ENCODE results near the gene CLASRP. TPM values are rescaled to one million over a fixed set of nuclear protein-coding genes. Genes with fewer than 3 reads are reported as not detected.

CLASRP gene
- total and polyA plus RNA-seq, 5 donors from 2014 or later: 3.9 to 189 (median 4.8) TPM

DNA sequence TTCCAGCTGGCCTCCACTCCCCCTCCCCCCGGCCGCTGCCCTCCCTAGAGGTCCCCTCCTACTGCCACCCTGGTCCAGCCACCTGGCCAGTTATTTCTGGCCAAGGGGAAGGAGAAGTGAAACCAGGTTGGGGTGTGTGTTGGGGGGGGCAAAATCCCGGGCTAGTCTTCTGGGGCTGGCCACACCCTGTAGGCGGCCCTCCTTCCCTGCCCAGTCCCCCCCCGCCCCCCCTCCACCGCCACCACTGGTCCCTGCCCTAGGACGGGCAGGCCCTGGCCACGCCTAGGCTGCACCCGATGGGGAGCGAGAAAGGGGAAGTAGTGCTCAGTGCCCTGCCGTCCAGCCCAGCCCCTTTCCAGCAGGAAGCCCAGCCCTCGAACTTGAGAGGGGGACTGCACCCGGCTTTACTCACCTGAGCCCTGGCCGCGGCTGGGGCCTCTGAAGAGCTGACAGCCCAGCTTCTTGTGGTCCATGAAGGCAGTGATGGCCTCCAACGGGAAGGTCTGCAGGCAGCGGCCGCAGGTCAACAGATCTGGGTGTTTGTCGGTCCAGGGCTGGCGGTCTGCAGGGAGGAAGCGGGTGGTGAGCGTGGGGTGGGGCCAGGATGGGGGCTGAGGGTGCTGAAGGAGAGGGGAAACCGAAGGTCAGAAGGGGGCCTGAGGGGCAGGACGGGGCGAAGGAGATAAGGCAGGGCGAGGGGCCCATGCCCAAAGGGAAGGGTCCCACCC, 36.6 kb downstream of the CLASRP start:
- Mint-ChIP-seq H3K4me1 (peaks cover 6 to 44% (median 22%) of the 10 kb centered on the region in 4 donors), H3K36me3 (peaks cover 1% of the 10 kb centered on the region), H3K4me3 (peak overlapping the region; percentile 38 to 86 (median 78)), H3K9me3 (no peaks in the 10 kb centered on the region), H3K27me3 (no peaks in the 10 kb centered on the region), H3K27ac (peak overlapping the region; percentile 29 to 85 (median 83))
- H3K27me3 ChIP-seq (ENCODE audit: control insufficient read depth, insufficient read depth, low read length): no peaks in the 10 kb centered on the region
- peak overlapping the region; percentile 66 for H3K27ac ChIP-seq (ENCODE audit: insufficient read depth, low read length, poor library complexity, severe bottlenecking)
- no peaks in the 10 kb centered on the region for H3K9me3 ChIP-seq (ENCODE audit: control insufficient read depth in 2 of 2, low read length in 2 of 2)
- ATAC-seq (ENCODE audit: low read depth in 2 of 2): peak; percentile 17 to 24
- H3K4me1 ChIP-seq (ENCODE audit: control insufficient read depth, insufficient read depth, low read length, poor library complexity, severe bottlenecking): peaks cover 42% of the 10 kb centered on the region
- DNase-seq: peak; percentile 14 to 62 (median 31)
- H3K4me3 ChIP-seq (ENCODE audit: low read depth, low read length): no peak overlapping the region
- peaks cover 5% of the 10 kb centered on the region for H3K36me3 ChIP-seq (ENCODE audit: control insufficient read depth, insufficient read depth, low read length)

DNA sequence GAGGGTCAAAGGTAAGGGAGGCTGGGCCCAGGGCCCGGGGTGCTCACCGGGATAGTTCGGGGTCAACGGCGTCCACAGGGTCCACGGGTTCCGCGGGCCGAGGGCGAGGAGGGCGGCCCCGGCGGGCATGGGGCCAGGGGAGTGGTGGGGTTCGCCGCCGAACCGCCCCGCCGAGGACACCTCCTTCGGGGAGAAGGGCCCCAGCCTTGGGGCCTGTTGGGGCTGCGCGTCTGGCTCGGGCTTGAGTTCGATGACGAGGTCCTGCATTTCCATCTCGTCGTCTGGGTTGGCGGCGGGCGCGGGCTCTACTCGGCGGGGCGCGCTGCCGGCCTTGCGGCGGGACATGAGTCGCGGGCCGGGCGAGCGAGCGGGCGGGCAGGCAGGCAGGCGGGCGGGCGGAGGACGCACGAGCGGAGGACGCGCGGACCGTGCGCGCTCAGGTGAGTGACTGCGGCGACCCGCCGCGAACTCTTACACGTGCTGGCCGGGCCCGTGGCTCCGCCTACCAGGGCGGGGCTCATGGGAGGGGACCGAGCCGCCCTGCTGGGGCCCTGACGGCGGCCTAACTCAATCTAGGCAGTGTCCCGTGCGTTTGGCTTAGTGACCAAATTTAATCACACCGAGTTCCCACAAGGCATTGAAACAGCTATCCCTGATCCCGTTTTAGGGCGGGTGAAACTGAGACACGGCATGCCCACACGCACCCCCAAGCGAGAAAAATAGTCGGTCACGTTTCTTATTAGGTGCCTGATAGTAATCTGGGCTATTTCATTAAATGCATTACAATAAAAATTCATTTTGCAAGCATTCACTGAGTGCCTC, 37.4 kb downstream of the CLASRP start, which contains the start of gene ZNF296:
Gene ZNF296 (minus strand): TSS at position 450 of the 822 bp plus-strand sequence. CDS start 105 bp downstream, at position 345.
- H3K9me3 ChIP-seq (ENCODE audit: control insufficient read depth in 2 of 2, low read length in 2 of 2): no peaks in the 10 kb centered on the region
- peaks cover 43% of the 10 kb centered on the region for H3K4me1 ChIP-seq (ENCODE audit: control insufficient read depth, insufficient read depth, low read length, poor library complexity, severe bottlenecking)
- H3K4me3 ChIP-seq (ENCODE audit: low read depth, low read length): peak within 1 kb of the TSS; percentile 51
- H3K27me3 ChIP-seq (ENCODE audit: control insufficient read depth, insufficient read depth, low read length): no peaks in the 10 kb centered on the region
- peak within 1 kb of the TSS; percentile 77 to 86 (median 85) for H3K27ac Mint-ChIP-seq
- H3K27me3 Mint-ChIP-seq: no peaks in the 10 kb centered on the region
- ATAC-seq (ENCODE audit: low read depth in 2 of 2) (peak; percentile 80 to 82), DNase-seq (peak; percentile 71 to 89 (median 75))
- H3K4me1 Mint-ChIP-seq: peaks cover 6 to 51% (median 22%) of the 10 kb centered on the region in 4 donors
- H3K4me3 Mint-ChIP-seq: peak within 1 kb of the TSS; percentile 79 to 90 (median 84)
- H3K27ac ChIP-seq (ENCODE audit: insufficient read depth, low read length, poor library complexity, severe bottlenecking): peak within 1 kb of the TSS; percentile 66
- no peaks in the 10 kb centered on the region for H3K36me3 Mint-ChIP-seq
- H3K9me3 Mint-ChIP-seq: no peaks in the 10 kb centered on the region
- H3K36me3 ChIP-seq (ENCODE audit: control insufficient read depth, insufficient read depth, low read length): no peaks in the 10 kb centered on the region

DNA sequence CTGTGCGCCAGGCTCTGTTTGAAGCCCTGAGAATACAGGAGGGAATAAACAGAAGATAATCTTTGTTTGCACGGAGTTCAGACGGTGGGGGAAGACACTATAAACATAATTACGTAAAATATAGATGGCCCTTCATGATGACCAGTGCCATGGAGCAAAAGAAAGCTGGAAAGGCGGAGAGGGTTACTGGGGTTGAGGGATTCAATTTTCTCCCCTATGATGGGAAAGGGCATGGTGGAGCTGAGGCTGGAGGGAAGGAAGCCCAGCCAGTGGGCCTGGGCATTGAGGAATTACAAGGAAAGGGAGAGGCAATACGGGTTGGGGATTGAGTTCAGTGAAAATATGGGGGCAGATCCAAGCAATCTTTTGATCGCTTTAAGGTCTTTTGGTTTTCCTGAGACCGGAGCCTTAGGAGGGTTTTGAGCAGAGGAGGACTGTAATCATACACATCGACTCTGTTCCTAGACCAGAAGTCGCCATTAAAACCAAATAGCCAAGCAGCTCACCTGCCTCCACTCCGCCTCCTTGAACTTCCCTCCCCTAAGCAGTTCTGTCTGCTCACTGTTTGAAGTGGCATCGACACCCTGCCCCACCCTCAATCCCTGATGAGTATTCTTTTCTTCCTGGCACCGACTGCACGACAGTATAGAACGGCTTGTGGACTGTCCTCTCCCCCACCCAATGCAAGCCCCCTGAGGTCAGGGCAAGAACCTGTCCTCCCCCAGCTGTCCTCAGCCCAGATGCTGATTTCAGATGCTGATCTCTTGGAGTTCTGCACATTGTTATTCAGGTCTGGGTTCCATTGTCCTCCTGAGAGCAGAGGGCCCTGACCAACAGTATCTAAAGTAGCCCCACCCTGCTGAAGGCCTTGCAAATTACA, 38.2 kb downstream of the CLASRP start:
- H3K27ac Mint-ChIP-seq: peak overlapping the region; percentile 77 to 86 (median 85)
- Histone ChIP-seq H3K9me3 (ENCODE audit: control insufficient read depth in 2 of 2, low read length in 2 of 2) (no peaks in the 10 kb centered on the region), H3K27ac (ENCODE audit: insufficient read depth, low read length, poor library complexity, severe bottlenecking) (peak overlapping the region; percentile 66), H3K36me3 (ENCODE audit: control insufficient read depth, insufficient read depth, low read length) (peaks cover 5% of the 10 kb centered on the region), H3K4me3 (ENCODE audit: low read depth, low read length) (peak overlapping the region; percentile 51), H3K4me1 (ENCODE audit: control insufficient read depth, insufficient read depth, low read length, poor library complexity, severe bottlenecking) (peaks cover 43% of the 10 kb centered on the region), H3K27me3 (ENCODE audit: control insufficient read depth, insufficient read depth, low read length) (no peaks in the 10 kb centered on the region)
- H3K9me3 Mint-ChIP-seq: peaks cover 0 to 1% (median 0%) of the 10 kb centered on the region in 7 donors
- H3K4me1 Mint-ChIP-seq: peaks cover 6 to 60% (median 25%) of the 10 kb centered on the region in 4 donors
- H3K4me3 Mint-ChIP-seq: peak overlapping the region; percentile 66 to 90 (median 80)
- no peaks in the 10 kb centered on the region for H3K27me3 Mint-ChIP-seq
- H3K36me3 Mint-ChIP-seq: peaks cover 7% of the 10 kb centered on the region
- ATAC-seq (ENCODE audit: low read depth in 2 of 2) (no peak), DNase-seq (no peak)

DNA sequence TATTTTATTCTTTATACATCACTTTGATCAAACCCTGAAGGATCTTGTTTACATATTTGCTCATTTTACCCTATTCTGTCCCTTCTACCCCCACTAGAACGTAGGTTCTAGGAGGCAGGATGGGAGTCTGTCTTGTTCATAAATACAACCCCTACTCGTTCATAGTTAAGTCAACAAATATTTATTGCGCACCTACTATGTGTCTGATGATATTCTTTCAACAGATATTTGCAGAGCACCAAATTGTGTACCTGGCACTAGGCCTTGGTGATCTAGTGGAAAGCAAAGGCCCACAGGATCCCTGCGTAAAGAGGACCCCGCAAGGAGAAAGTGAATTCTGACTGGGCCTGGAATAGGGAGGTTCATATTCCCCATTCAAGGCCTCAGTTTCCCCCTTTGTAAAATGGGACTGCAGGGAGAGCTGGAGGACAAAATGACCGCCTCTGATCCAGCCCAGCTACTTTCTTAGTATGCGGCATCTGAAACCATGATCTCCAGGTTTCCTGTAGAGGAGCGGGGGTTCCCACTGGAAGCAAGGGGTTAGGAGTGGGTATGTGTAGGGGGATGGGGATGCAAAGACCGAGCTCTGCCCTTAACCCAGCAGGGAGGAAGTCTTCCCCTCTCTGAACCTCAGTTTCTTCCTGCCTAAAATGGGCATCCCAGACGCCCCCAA, 39.7 kb downstream of the CLASRP start:
- Histone ChIP-seq H3K4me3 (ENCODE audit: low read depth, low read length) (peak overlapping the region; percentile 63), H3K9me3 (ENCODE audit: control insufficient read depth in 2 of 2, low read length in 2 of 2) (no peaks in the 10 kb centered on the region), H3K27me3 (ENCODE audit: control insufficient read depth, insufficient read depth, low read length) (no peaks in the 10 kb centered on the region), H3K4me1 (ENCODE audit: control insufficient read depth, insufficient read depth, low read length, poor library complexity, severe bottlenecking) (peaks cover 43% of the 10 kb centered on the region), H3K27ac (ENCODE audit: insufficient read depth, low read length, poor library complexity, severe bottlenecking) (peak overlapping the region; percentile 72), H3K36me3 (ENCODE audit: control insufficient read depth, insufficient read depth, low read length) (peaks cover 9% of the 10 kb centered on the region)
- H3K4me1 Mint-ChIP-seq: peaks cover 6 to 63% (median 26%) of the 10 kb centered on the region in 4 donors
- H3K27ac Mint-ChIP-seq: peak overlapping the region; percentile 56 to 94 (median 63)
- H3K27me3 Mint-ChIP-seq: no peaks in the 10 kb centered on the region
- peak overlapping the region; percentile 90 to 97 (median 92) for H3K4me3 Mint-ChIP-seq
- ATAC-seq (ENCODE audit: low read depth in 2 of 2): no peak
- DNase-seq: no peak
- H3K9me3 Mint-ChIP-seq: peaks cover 0 to 1% (median 0%) of the 10 kb centered on the region in 7 donors
- peaks cover 10% of the 10 kb centered on the region for H3K36me3 Mint-ChIP-seq

DNA sequence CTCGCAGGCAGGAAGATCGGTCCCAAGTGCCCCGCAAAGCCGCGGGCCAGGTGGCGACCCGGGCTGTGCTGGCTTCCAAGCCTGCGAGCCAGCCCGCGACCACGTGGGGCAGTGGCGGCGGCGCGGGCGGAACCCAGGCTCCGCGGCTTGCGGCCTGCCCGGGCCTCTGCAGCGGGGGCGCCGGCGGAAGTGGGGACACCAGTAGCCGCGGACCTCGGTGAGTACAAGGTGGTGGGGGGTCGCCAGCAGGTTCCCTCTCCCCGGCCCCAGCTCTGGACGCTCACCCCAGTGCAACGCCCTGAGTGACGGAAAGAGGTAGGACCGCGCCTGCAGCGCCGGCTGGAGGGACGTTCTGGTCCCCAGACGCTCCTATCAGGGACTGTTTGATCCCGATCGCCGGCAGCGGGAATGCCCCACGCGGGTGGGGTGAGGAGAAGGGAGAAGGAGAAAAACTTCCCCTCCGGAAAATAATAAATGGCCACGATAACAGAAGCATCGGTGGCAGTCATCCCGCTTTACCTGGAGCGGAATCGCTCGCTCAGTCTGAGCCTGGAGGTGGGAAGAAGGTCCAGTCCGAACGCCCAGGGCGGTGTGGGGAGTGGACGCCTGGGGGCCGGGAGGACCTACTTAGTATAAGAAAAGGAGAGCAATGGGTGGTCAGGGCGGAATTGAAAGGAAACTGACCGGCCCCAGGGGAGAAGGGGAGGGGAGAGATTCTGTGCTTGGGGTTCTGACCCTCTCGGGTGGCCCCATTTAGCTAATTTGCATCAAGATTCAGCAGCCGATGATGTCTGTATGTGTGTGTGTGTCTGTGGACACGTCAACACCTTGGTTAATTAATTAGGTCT, 40.4 kb downstream of the CLASRP start, which contains the start of gene GEMIN7:
Gene GEMIN7 (plus strand): TSS at position 198 of the 848 bp plus-strand sequence. CDS start 10,855 bp downstream, outside the sequence.
- H3K27ac Mint-ChIP-seq: peak within 1 kb of the TSS; percentile 94 to 96 (median 95)
- peaks cover 6 to 63% (median 26%) of the 10 kb centered on the region in 4 donors for H3K4me1 Mint-ChIP-seq
- H3K9me3 Mint-ChIP-seq: peaks cover 0 to 1% (median 0%) of the 10 kb centered on the region in 7 donors
- peak within 1 kb of the TSS; percentile 90 to 97 (median 92) for H3K4me3 Mint-ChIP-seq
- DNase-seq (peak; percentile 64 to 87 (median 77)), ATAC-seq (ENCODE audit: low read depth in 2 of 2) (peak; percentile 70 to 77)
- Histone ChIP-seq H3K4me1 (ENCODE audit: control insufficient read depth, insufficient read depth, low read length, poor library complexity, severe bottlenecking) (peaks cover 43% of the 10 kb centered on the region), H3K4me3 (ENCODE audit: low read depth, low read length) (peak within 1 kb of the TSS; percentile 88), H3K27me3 (ENCODE audit: control insufficient read depth, insufficient read depth, low read length) (no peaks in the 10 kb centered on the region), H3K9me3 (ENCODE audit: control insufficient read depth in 2 of 2, low read length in 2 of 2) (no peaks in the 10 kb centered on the region), H3K27ac (ENCODE audit: insufficient read depth, low read length, poor library complexity, severe bottlenecking) (peak within 1 kb of the TSS; percentile 72), H3K36me3 (ENCODE audit: control insufficient read depth, insufficient read depth, low read length) (peaks cover 9% of the 10 kb centered on the region)
- H3K27me3 Mint-ChIP-seq: no peaks in the 10 kb centered on the region
- H3K36me3 Mint-ChIP-seq: peaks cover 10% of the 10 kb centered on the region

DNA sequence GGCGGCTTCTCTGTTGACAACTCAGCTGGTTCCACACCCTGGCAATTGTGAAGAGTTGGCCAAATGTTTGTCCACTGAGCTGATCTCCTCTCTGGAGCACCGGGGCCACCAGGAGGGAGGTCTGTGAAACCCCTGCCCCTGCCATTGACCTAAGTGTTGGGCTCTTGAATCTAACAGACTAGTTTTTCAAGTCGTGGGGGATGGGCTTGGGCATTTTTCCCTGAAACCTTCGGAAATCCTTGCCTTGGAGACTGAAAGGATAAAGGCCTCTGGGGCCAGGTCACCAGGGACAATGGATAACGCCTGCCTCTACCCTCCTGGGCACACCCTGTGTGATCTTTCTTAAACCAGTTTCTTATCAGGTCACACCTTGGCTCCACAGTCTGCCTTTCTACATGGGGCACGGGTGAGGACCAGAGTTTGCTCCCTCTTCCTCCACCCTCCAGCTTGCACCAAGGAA, 41.1 kb downstream of the CLASRP start:
- H3K4me1 ChIP-seq (ENCODE audit: control insufficient read depth, insufficient read depth, low read length, poor library complexity, severe bottlenecking): peaks cover 42% of the 10 kb centered on the region
- Mint-ChIP-seq H3K27ac (peak overlapping the region; percentile 43 to 96 (median 94)), H3K4me3 (peak overlapping the region; percentile 90 to 97 (median 92)), H3K9me3 (peaks cover 0 to 1% (median 0%) of the 10 kb centered on the region in 7 donors), H3K4me1 (peaks cover 6 to 58% (median 22%) of the 10 kb centered on the region in 4 donors), H3K36me3 (peaks cover 10% of the 10 kb centered on the region), H3K27me3 (no peaks in the 10 kb centered on the region)
- H3K27me3 ChIP-seq (ENCODE audit: control insufficient read depth, insufficient read depth, low read length): no peaks in the 10 kb centered on the region
- no peaks in the 10 kb centered on the region for H3K9me3 ChIP-seq (ENCODE audit: control insufficient read depth in 2 of 2, low read length in 2 of 2)
- H3K36me3 ChIP-seq (ENCODE audit: control insufficient read depth, insufficient read depth, low read length): peaks cover 9% of the 10 kb centered on the region
- peak overlapping the region; percentile 88 for H3K4me3 ChIP-seq (ENCODE audit: low read depth, low read length)
- ATAC-seq (ENCODE audit: low read depth in 2 of 2) (no peak), DNase-seq (peak in 1 of 3 donors; percentile 29)
- H3K27ac ChIP-seq (ENCODE audit: insufficient read depth, low read length, poor library complexity, severe bottlenecking): no peak overlapping the region

Measured in CD4-positive, CD25-positive, alpha-beta regulatory T cell (primary cell).